Thyroid gland (tissue), 4 donors: Measurements from ENCODE around the gene JAG2. TPM values are rescaled to one million over a fixed set of nuclear protein-coding genes. Genes with fewer than 3 reads are reported as not detected.

ENCODE experiments used
- DNase-seq, 2 donors: peaks; one replicate each; pipeline ENCODE4 v3.0.0-alpha.2; 2019
- H3K27ac ChIP-seq, 3 donors: fragments of 200-600 bp; sonication (generic); 1 replicate in 2 of 3; 2 replicates in 1 of 3; pipeline ENCODE4 v1.5.1; 2016 to 2019; ENCODE audit warnings: mild to moderate bottlenecking in 1 of 3, moderate library complexity in 1 of 3
- H3K27me3 ChIP-seq: fragments of 200-600 bp; sonication (generic); one replicate; pipeline ENCODE4 v1.5.1; 2019
- H3K36me3 ChIP-seq, 2 donors: fragments of 200-600 bp; sonication (generic); one replicate each; pipeline ENCODE4 v1.5.1; 2016 to 2019
- H3K4me1 ChIP-seq, 2 donors: fragments of 200-600 bp; sonication (generic); one replicate each; pipeline ENCODE4 v1.5.1; 2017 to 2019
- H3K4me3 ChIP-seq, 3 donors: fragments of 200-600 bp; sonication (generic); replicated peaks in 1 of 3; 1 replicate in 2 of 3; 2 replicates in 1 of 3; pipeline ENCODE4 v1.5.1; 2016; ENCODE audit warnings: mild to moderate bottlenecking in 1 of 3
- H3K9me3 ChIP-seq: fragments of 200-600 bp; sonication (generic); one replicate; pipeline ENCODE4 v1.5.1; 2017
- POLR2A ChIP-seq, 2 donors: fragments of 450-650 bp; IDR thresholded peaks; one replicate each; pipeline ENCODE4 v1.6.1; 2017; ENCODE audit warnings: antibody characterized with exemption in 2 of 2, mild to moderate bottlenecking in 2 of 2, moderate library complexity in 1 of 2
- WGBS, 2 donors: methylation state at CpG; one replicate each; pipeline ENCODE4 v1.1.5; 2017; 5-methylcytosine and 5-hydroxymethylcytosine counted together
- intact Hi-C: fragments of 100-400 bp; cut with DNase I; formaldehyde crosslinking; loops from one replicate; pipeline ENCODE4 v1.15.1; 2023
- total RNA-seq, 4 donors: library from RNA; depleted of rRNA; stranded (reverse); fragments of >200 nt; gene quantifications; one replicate each; pipeline ENCODE4 v1.2.3, GENCODE V29; 2016
- TF ChIP-seq, protein P1 (sequence below), 6 experiments: fragments of 200-600 bp in 3 of 6; fragments of 450-650 bp in 3 of 6; sonication (generic) in 3 of 6; IDR thresholded peaks; one replicate each; pipeline ENCODE4 v1.5.1; 2016 to 2019; ENCODE audit warnings: antibody characterized with exemption in 6 of 6, mild to moderate bottlenecking in 2 of 6, inconsistent platforms in 1 of 6, moderate library complexity in 1 of 6

Gene JAG2
- total RNA-seq, 4 donors from 2014 or later = 3.9 to 10.7 (median 5.2) TPM

DNA sequence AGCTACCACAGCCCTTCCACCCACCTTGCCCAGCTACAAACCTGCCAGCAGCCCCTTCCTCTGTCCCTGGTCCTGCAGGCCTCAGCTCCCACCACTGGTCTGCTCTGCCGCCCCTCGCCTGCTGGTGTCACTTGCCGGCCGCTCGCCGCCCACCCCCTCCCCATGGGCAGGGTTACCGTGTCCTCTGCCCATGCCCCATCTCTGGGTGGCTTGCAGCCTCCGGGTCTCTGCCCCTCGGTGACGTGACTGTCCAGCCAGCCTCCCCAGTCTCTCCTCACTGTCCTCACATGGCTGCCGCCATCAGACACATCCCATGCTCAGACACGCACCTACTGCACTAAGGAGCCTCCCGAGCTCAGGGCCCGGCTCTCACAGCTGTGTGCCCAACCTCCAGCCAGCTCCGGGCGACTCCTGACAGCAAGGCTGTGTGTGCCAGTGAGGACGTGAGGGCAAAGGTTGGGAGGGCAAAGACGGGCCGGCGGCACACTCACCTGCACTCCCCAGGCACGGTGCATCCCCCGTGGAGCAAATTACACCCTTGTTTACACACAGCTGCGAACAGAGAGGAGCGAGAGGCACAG lies 13.4 kb downstream of the JAG2 start:
- H3K27ac ChIP-seq = no peak overlapping the region
- H3K9me3 ChIP-seq = no peaks in the 10 kb centered on the region
- H3K4me1 ChIP-seq = no peaks in the 10 kb centered on the region
- H3K36me3 ChIP-seq = no peaks in the 10 kb centered on the region
- H3K4me3 ChIP-seq = no peak overlapping the region
- DNase-seq = no peak
- no peak for TF ChIP-seq POLR2A (IDR thresholded peaks at IDR 0.05)
- TF ChIP-seq, protein P1, sequence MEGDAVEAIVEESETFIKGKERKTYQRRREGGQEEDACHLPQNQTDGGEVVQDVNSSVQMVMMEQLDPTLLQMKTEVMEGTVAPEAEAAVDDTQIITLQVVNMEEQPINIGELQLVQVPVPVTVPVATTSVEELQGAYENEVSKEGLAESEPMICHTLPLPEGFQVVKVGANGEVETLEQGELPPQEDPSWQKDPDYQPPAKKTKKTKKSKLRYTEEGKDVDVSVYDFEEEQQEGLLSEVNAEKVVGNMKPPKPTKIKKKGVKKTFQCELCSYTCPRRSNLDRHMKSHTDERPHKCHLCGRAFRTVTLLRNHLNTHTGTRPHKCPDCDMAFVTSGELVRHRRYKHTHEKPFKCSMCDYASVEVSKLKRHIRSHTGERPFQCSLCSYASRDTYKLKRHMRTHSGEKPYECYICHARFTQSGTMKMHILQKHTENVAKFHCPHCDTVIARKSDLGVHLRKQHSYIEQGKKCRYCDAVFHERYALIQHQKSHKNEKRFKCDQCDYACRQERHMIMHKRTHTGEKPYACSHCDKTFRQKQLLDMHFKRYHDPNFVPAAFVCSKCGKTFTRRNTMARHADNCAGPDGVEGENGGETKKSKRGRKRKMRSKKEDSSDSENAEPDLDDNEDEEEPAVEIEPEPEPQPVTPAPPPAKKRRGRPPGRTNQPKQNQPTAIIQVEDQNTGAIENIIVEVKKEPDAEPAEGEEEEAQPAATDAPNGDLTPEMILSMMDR (IDR thresholded peaks at IDR 0.05) = no peak
- intact Hi-C loops = no loop called here
- no peaks in the 10 kb centered on the region for H3K27me3 ChIP-seq
- WGBS, 2 donors = 84 to 88% methylated on average over 19 to 24 of the region's 24 CpGs

GRCh38 chr14:105154476-105154871 lies 14.1 kb downstream of the JAG2 start:
- Histone ChIP-seq H3K9me3 (no peaks in the 10 kb centered on the region), H3K4me3 (no peak overlapping the region), H3K4me1 (no peaks in the 10 kb centered on the region), H3K36me3 (no peaks in the 10 kb centered on the region), H3K27ac (no peak overlapping the region), H3K27me3 (no peaks in the 10 kb centered on the region)
- intact Hi-C loops = no loop called here
- TF ChIP-seq, protein P1 (IDR thresholded peaks at IDR 0.05) = no peak
- TF ChIP-seq POLR2A (IDR thresholded peaks at IDR 0.05) = no peak
- no peak for DNase-seq
- WGBS, 2 donors = 71 to 80% methylated on average over 10 to 12 of the region's 12 CpGs

DNA sequence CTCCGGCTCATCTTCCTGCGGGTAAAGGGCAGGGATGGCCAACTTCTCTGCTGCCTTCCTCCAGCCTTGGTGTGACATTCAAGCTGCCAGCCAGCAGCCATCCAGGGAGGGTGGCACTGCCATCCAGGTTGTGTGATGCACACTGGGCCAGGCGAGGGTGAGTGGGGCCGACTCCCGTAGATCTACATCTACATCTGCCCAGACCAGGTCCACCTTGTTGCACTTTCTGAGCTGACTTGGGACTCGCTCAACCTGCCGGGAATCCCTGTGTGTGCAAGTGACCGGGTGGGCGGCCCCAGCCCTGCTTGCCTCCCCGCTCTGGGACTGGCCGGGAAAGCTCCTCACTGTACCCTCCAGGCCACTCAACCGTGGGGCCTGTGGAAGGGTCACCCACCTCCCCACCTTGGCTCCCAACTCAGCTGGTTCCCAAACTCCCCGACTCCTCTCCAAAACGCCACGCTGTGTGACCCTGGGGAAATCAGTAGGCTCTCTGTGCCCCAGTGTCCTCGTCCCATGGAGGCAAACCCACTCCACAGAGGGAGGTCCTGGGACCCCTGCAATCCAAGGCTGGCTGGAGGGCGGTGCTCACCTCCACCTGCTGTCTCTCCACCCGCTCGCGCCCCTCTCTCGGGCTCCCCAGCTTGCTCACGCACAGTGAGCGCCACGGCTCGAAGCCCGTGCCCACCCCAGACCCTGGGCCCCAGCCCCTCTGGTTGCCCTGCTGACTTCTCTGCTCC lies 14.7 kb downstream of the JAG2 start:
- Histone ChIP-seq H3K36me3 (no peaks in the 10 kb centered on the region), H3K4me1 (no peaks in the 10 kb centered on the region), H3K27ac (peak overlapping the region in 1 of 3 donors; percentile 24), H3K9me3 (no peaks in the 10 kb centered on the region), H3K4me3 (no peak overlapping the region), H3K27me3 (no peaks in the 10 kb centered on the region)
- no peak for DNase-seq
- intact Hi-C loops = no loop called here
- WGBS, 2 donors = 89 to 93% methylated on average over 21 to 24 of the region's 26 CpGs
- TF ChIP-seq, protein P1 (IDR thresholded peaks at IDR 0.05) = no peak
- TF ChIP-seq POLR2A (IDR thresholded peaks at IDR 0.05) = no peak

- no peaks in the 10 kb centered on the region for H3K27me3 ChIP-seq
- no peaks in the 10 kb centered on the region for H3K9me3 ChIP-seq
- WGBS, 2 donors = 68 to 83% methylated on average over 10 to 11 of the region's 18 CpGs
- TF ChIP-seq POLR2A (IDR thresholded peaks at IDR 0.05) = no peak
- TF ChIP-seq, protein P1 (IDR thresholded peaks at IDR 0.05) = no peak
- DNase-seq = no peak
- intact Hi-C loops = no loop called here
- H3K4me3 ChIP-seq = no peak overlapping the region
- H3K4me1 ChIP-seq = no peaks in the 10 kb centered on the region
- no peaks in the 10 kb centered on the region for H3K36me3 ChIP-seq
- H3K27ac ChIP-seq = peak overlapping the region in 1 of 3 donors; percentile 24
These were observed 15.2 kb downstream of the JAG2 start for GRCh38 chr14:105153331-105153731.

DNA sequence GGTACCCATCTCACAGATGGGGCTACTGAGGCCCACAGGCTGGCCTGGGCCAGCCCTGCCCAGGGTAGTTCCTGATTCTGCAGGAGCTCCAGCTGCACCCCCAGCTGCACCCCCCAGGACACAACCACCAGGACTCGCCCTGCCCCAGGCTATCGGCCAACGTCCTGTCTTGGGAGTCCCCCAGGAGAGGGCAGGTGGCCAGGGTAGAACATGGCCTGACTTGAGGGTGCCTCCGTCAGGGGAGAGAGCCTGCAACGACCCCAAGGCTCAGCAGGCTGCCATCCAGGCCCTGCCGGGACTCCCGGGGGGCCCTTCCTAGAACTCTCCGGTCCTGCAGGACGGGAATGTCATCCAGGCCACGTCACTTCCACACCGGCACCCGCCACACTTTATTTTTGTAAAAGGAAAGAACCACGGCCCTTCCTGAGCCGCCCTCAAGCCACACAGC lies 15.8 kb downstream of the JAG2 start:
- WGBS, 2 donors = 75 to 76% methylated on average over 8 to 12 of the region's 14 CpGs
- no peaks in the 10 kb centered on the region for H3K27me3 ChIP-seq
- H3K27ac ChIP-seq = peak overlapping the region in 1 of 3 donors; percentile 24
- TF ChIP-seq, protein P1 (IDR thresholded peaks at IDR 0.05) = no peak
- no peak for TF ChIP-seq POLR2A (IDR thresholded peaks at IDR 0.05)
- no peak overlapping the region for H3K4me3 ChIP-seq
- H3K4me1 ChIP-seq = no peaks in the 10 kb centered on the region
- H3K36me3 ChIP-seq = no peaks in the 10 kb centered on the region
- DNase-seq = no peak
- intact Hi-C loops = no loop called here
- H3K9me3 ChIP-seq = no peaks in the 10 kb centered on the region
